CD4-positive, alpha-beta T cell (primary cell): ENCODE measurements around the gene ATG2B. TPM values are rescaled to one million over a fixed set of nuclear protein-coding genes. Genes with fewer than 3 reads are reported as not detected.

Experiments
- ATAC-seq: fragments of 200-7000 bp; cut with Tn5 transposase; one replicate; pipeline ENCODE4 v1.10.0; 2022; ENCODE audit warnings: mild to moderate bottlenecking; ENCODE audit not compliant: poor library complexity
- CTCF ChIA-PET: fragments of 350-600 bp; sonication (Branson Sonifier 250); formaldehyde crosslinking; loops from one replicate; lab custom pipeline; 2021; ENCODE audit warnings: antibody characterized with exemption, inconsistent platforms; lab: Charles Lee
- POLR2A ChIA-PET: fragments of 350-600 bp; sonication (Branson Sonifier 250); formaldehyde crosslinking; loops from one replicate; lab custom pipeline; 2021; ENCODE audit warnings: antibody characterized with exemption, inconsistent platforms; lab: Charles Lee
- DNase-seq, 14 experiments: peaks; one replicate each; pipeline ENCODE4 v3.0.0-alpha.2; 2013 to 2020; ENCODE audit warnings: mixed read lengths in 2 of 14
- H3K27ac ChIP-seq, 2 donors: one replicate each; pipeline versions ENCODE4 v1.5.1 to v1.7.0; 2013; ENCODE audit warnings: low read length in 2 of 2, low read depth in 1 of 2, mild to moderate bottlenecking in 1 of 2
- H3K27me3 ChIP-seq, 2 experiments: 1 replicate in 1 of 2; 2 replicates in 1 of 2; pipeline versions ENCODE4 v1.6.1 to v1.7.0; 2013; ENCODE audit warnings: low read length in 2 of 2, control low read depth in 1 of 2, mild to moderate bottlenecking in 1 of 2, moderate library complexity in 1 of 2; ENCODE audit not compliant: insufficient read depth in 2 of 2, control insufficient read depth in 1 of 2
- H3K36me3 ChIP-seq: one replicate; pipeline ENCODE4 v1.6.1; 2013; ENCODE audit warnings: low read length, control low read depth; ENCODE audit not compliant: insufficient read depth
- H3K4me1 ChIP-seq: one replicate; pipeline ENCODE4 v1.6.1; 2013; ENCODE audit warnings: low read length, control low read depth; ENCODE audit not compliant: insufficient read depth
- H3K4me3 ChIP-seq: one replicate; pipeline ENCODE4 v1.5.1; 2013; ENCODE audit warnings: mild to moderate bottlenecking, low read length, moderate library complexity
- H3K9me3 ChIP-seq, 2 experiments: 1 replicate in 1 of 2; 2 replicates in 1 of 2; pipeline versions ENCODE4 v1.6.1 to v1.7.0; 2013; ENCODE audit warnings: low read length in 2 of 2, mild to moderate bottlenecking in 2 of 2, control low read depth in 1 of 2, moderate library complexity in 1 of 2; ENCODE audit not compliant: control insufficient read depth in 1 of 2, insufficient read depth in 1 of 2
- H3K27ac Mint-ChIP-seq: one replicate; pipeline ENCODE4 v1.8.0; 2020; ENCODE audit warnings: mixed read lengths
- H3K27me3 Mint-ChIP-seq: one replicate; pipeline ENCODE4 v1.8.0; 2021; ENCODE audit warnings: mixed read lengths
- H3K36me3 Mint-ChIP-seq: one replicate; pipeline ENCODE4 v1.8.0; 2021; ENCODE audit warnings: low read depth, mixed read lengths
- H3K4me1 Mint-ChIP-seq: one replicate; pipeline ENCODE4 v1.8.0; 2021; ENCODE audit warnings: low read depth, mixed read lengths
- H3K4me3 Mint-ChIP-seq: one replicate; pipeline ENCODE4 v1.8.0; 2020; ENCODE audit warnings: mild to moderate bottlenecking, mixed read lengths
- H3K9me3 Mint-ChIP-seq: one replicate; pipeline ENCODE4 v1.8.0; 2020; ENCODE audit warnings: mixed read lengths
- intact Hi-C, 2 experiments: fragments of 100-400 bp; cut with DNase I in 1 of 2; cut with micrococcal nuclease in 1 of 2; formaldehyde crosslinking; loops; one replicate each; pipeline versions ENCODE4 v1.15.1 to v1.9.0; 2023 to 2025; cut with DNase I, micrococcal nuclease
- total RNA-seq, 174 experiments: library from RNA in 2 of 174; stranded (reverse) in 2 of 174; gene quantifications; one replicate each; pipeline ENCODE4 v1.2.3 and lab custom pipeline; 2021 to 2026
- TF ChIP-seq, protein P1 (sequence below): fragments of 200-600 bp; IDR thresholded peaks from one replicate; pipeline ENCODE4 v1.8.0; 2022; ENCODE audit warnings: antibody characterized with exemption, mild to moderate bottlenecking

The ATG2B gene
- total RNA-seq, 2 experiments from 2014 or later: 20.1 to 20.2 TPM

- POLR2A ChIA-PET: no interaction called here
- no peaks in the 10 kb centered on the region for H3K9me3 Mint-ChIP-seq
- H3K27me3 Mint-ChIP-seq: peaks cover 12% of the 10 kb centered on the region
- TF ChIP-seq, protein P1, sequence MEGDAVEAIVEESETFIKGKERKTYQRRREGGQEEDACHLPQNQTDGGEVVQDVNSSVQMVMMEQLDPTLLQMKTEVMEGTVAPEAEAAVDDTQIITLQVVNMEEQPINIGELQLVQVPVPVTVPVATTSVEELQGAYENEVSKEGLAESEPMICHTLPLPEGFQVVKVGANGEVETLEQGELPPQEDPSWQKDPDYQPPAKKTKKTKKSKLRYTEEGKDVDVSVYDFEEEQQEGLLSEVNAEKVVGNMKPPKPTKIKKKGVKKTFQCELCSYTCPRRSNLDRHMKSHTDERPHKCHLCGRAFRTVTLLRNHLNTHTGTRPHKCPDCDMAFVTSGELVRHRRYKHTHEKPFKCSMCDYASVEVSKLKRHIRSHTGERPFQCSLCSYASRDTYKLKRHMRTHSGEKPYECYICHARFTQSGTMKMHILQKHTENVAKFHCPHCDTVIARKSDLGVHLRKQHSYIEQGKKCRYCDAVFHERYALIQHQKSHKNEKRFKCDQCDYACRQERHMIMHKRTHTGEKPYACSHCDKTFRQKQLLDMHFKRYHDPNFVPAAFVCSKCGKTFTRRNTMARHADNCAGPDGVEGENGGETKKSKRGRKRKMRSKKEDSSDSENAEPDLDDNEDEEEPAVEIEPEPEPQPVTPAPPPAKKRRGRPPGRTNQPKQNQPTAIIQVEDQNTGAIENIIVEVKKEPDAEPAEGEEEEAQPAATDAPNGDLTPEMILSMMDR: no peak
- ATAC-seq (no peak), DNase-seq (no peak)
- Histone ChIP-seq H3K36me3 (no peaks in the 10 kb centered on the region), H3K4me3 (no peak overlapping the region), H3K9me3 (no peaks in the 10 kb centered on the region), H3K4me1 (no peaks in the 10 kb centered on the region), H3K27ac (no peak overlapping the region), H3K27me3 (peaks cover 3 to 4% of the 10 kb centered on the region in 2 experiments)
- CTCF ChIA-PET: no interaction called here
- no peaks in the 10 kb centered on the region for H3K4me1 Mint-ChIP-seq
- H3K36me3 Mint-ChIP-seq: no peaks in the 10 kb centered on the region
- intact Hi-C loops: no loop called here
- H3K4me3 Mint-ChIP-seq: no peak overlapping the region
- no peak overlapping the region for H3K27ac Mint-ChIP-seq
These were observed 121.0 kb downstream of the ATG2B start for GRCh38 chr14:96242126-96242525.

DNA sequence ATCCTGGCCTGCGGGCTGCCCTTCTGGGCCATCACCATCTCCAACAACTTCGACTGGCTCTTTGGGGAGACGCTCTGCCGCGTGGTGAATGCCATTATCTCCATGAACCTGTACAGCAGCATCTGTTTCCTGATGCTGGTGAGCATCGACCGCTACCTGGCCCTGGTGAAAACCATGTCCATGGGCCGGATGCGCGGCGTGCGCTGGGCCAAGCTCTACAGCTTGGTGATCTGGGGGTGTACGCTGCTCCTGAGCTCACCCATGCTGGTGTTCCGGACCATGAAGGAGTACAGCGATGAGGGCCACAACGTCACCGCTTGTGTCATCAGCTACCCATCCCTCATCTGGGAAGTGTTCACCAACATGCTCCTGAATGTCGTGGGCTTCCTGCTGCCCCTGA, 122.5 kb downstream of the ATG2B start:
- H3K4me1 Mint-ChIP-seq: no peaks in the 10 kb centered on the region
- Histone ChIP-seq H3K4me1 (no peaks in the 10 kb centered on the region), H3K27me3 (peaks cover 3 to 6% of the 10 kb centered on the region in 2 experiments), H3K9me3 (no peaks in the 10 kb centered on the region), H3K4me3 (no peak overlapping the region), H3K27ac (no peak overlapping the region), H3K36me3 (no peaks in the 10 kb centered on the region)
- TF ChIP-seq, protein P1: no peak
- ChIA-PET CTCF (no interaction called here), POLR2A (no interaction called here)
- no peak for ATAC-seq
- H3K27me3 Mint-ChIP-seq: peaks cover 3% of the 10 kb centered on the region
- H3K27ac Mint-ChIP-seq: no peak overlapping the region
- no peaks in the 10 kb centered on the region for H3K9me3 Mint-ChIP-seq
- no peak overlapping the region for H3K4me3 Mint-ChIP-seq
- no peaks in the 10 kb centered on the region for H3K36me3 Mint-ChIP-seq
- DNase-seq: no peak
- intact Hi-C loops: no loop called here

DNA sequence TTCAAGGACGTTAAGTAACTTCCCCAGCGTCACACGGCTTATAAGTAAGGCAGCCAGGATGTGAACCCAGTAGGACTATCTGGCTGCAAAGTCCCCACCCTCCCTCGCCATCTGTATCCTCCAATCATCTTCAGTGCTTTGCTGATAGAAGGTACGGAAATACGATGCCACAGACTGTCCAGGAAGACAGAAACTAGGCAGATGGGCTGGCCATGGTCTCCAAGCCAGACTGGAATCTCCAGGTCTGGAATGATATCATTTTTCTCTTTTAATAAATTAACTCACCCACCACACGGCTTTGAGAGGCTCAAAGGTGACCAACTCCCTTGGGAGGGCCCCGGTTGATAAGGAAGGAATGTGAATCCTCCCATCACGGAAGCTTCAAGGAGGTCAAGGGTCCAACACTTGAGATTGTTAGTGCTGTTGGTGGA, 123.4 kb downstream of the ATG2B start:
- Histone ChIP-seq H3K36me3 (no peaks in the 10 kb centered on the region), H3K4me3 (no peak overlapping the region), H3K4me1 (no peaks in the 10 kb centered on the region), H3K27ac (no peak overlapping the region), H3K27me3 (peaks cover 3 to 6% of the 10 kb centered on the region in 2 experiments), H3K9me3 (no peaks in the 10 kb centered on the region)
- DNase-seq (no peak), ATAC-seq (no peak)
- no peak overlapping the region for H3K27ac Mint-ChIP-seq
- TF ChIP-seq, protein P1: no peak
- H3K9me3 Mint-ChIP-seq: no peaks in the 10 kb centered on the region
- H3K36me3 Mint-ChIP-seq: no peaks in the 10 kb centered on the region
- H3K4me3 Mint-ChIP-seq: no peak overlapping the region
- H3K27me3 Mint-ChIP-seq: no peaks in the 10 kb centered on the region
- intact Hi-C loops: no loop called here
- CTCF ChIA-PET: no interaction called here
- POLR2A ChIA-PET: no interaction called here
- H3K4me1 Mint-ChIP-seq: peaks cover 4% of the 10 kb centered on the region
